Muscle of leg (tissue), 11 donors: ENCODE results near the gene ERI3. TPM values are rescaled to one million over a fixed set of nuclear protein-coding genes. Genes with fewer than 3 reads are reported as not detected.
A peak's percentile ranks its signal among the peaks of the same experiment; 100 is the strongest.

Experiments used
- DNase-seq: peaks from one replicate; pipeline ENCODE4 v3.0.0; 2013
- H3K27ac ChIP-seq: one replicate; pipeline ENCODE4 v1.5.1; 2013; ENCODE audit warnings: mild to moderate bottlenecking, low read length, control low read depth
- H3K27me3 ChIP-seq: one replicate; pipeline ENCODE4 v1.6.1; 2013; ENCODE audit warnings: low read length; ENCODE audit not compliant: control insufficient read depth, insufficient read depth
- H3K36me3 ChIP-seq: one replicate; pipeline ENCODE4 v1.6.1; 2013; ENCODE audit warnings: low read length; ENCODE audit not compliant: control insufficient read depth, insufficient read depth
- H3K4me1 ChIP-seq: one replicate; pipeline ENCODE4 v1.6.1; 2013; ENCODE audit warnings: low read length; ENCODE audit not compliant: control insufficient read depth, insufficient read depth
- H3K4me3 ChIP-seq: one replicate; pipeline ENCODE4 v1.5.1; 2013; ENCODE audit warnings: low read length, control low read depth
- H3K9me3 ChIP-seq: replicated peaks from 2 replicates; pipeline ENCODE4 v1.6.1; 2013; ENCODE audit warnings: low read depth, low read length; ENCODE audit not compliant: control insufficient read depth
- WGBS: methylation state at CpG from one replicate; pipeline ENCODE4 v1.1.5; 2013; ENCODE audit warnings: missing lambda C conversion rate; ENCODE audit not compliant: insufficient coverage; 5-methylcytosine and 5-hydroxymethylcytosine counted together
- polyA plus RNA-seq, 8 donors: library from polyadenylated mRNA; unstranded; fragments of 120-200 nt; gene quantifications; one replicate each; pipeline versions ENCODE4 v1.2.1 to v1.2.3, GENCODE V29; 2013; ENCODE audit warnings: inconsistent platforms in 1 of 8, low replicate concordance in 1 of 8; ENCODE audit not compliant: insufficient read length in 8 of 8, insufficient read depth in 1 of 8
- total RNA-seq: library from RNA; stranded (reverse); fragments of 120-200 nt; gene quantifications from one replicate; pipeline ENCODE4 v1.2.4, GENCODE V29; 2013

Gene ERI3
- total and polyA plus RNA-seq, 9 donors: 46.7 to 57.2 (median 52.1) TPM

DNA sequence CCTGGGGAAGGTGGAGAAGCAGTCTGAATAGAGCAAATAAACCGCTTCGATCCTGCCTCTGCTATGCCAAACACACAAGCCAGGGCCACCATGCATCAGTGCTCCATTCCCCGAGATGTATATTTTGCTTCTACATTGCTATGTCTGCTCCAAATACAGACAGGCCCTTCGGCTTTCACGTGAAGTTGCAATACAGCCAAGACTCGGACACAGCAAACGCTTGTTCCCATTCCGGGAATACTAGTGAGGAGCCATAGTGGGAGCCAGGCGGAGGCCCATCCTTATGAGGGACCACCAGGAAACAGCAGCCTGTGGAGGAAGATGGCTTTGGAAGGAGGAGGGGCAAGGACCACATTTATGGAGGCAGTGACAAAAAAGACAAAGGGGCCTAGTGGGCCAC lies 22.6 kb downstream of the ERI3 start:
- Histone ChIP-seq H3K36me3 (peaks cover 50% of the 10 kb centered on the region), H3K27ac (no peak overlapping the region), H3K27me3 (no peaks in the 10 kb centered on the region), H3K4me1 (peaks cover 10% of the 10 kb centered on the region), H3K4me3 (no peak overlapping the region), H3K9me3 (no peaks in the 10 kb centered on the region)
- no peak for DNase-seq
- WGBS: 85% methylated on average over 7 of the region's 9 CpGs

DNA sequence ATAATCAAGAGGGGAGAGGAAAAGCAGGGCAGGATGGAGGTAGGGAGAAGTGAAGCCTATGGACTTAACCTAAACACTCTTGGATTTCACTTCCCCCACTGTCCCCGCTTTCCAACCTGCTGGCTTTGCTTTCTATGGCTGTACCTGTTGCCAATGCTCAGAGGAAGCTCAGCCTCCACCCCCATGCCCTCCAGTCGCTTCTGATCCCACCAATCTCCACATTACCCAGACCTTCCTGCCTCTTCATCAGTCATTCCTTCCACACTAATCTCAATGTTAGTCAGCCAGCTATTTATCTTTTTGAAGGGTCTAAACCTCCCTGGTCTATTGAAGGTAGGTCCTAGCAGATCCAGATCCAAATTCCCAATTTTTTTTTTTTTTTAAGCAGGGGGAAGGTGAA lies 24.1 kb downstream of the ERI3 start:
- Histone ChIP-seq H3K9me3 (no peaks in the 10 kb centered on the region), H3K27me3 (no peaks in the 10 kb centered on the region), H3K36me3 (peaks cover 35% of the 10 kb centered on the region), H3K27ac (no peak overlapping the region), H3K4me1 (peaks cover 11% of the 10 kb centered on the region), H3K4me3 (no peak overlapping the region)
- no peak for DNase-seq
- WGBS: 91% methylated on average over 2 of the region's 2 CpGs

DNA sequence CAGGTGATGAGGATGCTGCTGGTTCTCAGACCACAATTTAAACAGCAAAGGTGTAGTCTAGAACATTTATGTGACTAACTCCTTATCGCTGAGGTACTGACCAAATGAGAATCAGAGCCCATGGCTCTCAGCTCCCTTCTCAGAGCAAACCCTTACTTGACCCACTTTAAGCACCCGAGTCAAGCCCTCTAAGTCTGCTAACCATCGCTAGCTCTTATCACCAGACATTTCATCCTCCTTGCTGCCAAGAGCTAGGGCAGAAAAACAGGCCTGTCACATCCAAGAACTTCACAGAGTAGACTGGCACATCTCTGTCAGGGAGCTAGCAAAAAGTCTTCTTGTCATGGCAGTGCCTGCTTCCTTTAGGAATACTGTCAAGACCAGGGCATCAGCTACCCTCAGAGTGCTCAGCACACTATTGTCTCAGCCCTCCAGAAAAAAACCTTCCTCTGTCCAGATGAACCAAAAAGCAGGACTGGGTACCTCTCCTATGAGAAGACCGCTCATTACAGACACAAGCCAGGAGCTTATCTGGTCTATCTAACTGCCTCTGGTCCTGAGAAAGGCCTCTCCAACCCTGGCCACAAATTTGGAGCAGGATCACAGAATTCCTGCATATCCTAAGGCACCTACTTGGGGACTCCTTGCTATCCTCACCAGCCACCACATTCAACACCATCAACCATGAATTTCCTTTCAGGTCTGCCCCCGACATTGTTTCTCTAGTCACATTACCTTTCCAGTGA lies 26.2 kb downstream of the ERI3 start:
- Histone ChIP-seq H3K4me3 (no peak overlapping the region), H3K9me3 (no peaks in the 10 kb centered on the region)
- no peak for DNase-seq

DNA sequence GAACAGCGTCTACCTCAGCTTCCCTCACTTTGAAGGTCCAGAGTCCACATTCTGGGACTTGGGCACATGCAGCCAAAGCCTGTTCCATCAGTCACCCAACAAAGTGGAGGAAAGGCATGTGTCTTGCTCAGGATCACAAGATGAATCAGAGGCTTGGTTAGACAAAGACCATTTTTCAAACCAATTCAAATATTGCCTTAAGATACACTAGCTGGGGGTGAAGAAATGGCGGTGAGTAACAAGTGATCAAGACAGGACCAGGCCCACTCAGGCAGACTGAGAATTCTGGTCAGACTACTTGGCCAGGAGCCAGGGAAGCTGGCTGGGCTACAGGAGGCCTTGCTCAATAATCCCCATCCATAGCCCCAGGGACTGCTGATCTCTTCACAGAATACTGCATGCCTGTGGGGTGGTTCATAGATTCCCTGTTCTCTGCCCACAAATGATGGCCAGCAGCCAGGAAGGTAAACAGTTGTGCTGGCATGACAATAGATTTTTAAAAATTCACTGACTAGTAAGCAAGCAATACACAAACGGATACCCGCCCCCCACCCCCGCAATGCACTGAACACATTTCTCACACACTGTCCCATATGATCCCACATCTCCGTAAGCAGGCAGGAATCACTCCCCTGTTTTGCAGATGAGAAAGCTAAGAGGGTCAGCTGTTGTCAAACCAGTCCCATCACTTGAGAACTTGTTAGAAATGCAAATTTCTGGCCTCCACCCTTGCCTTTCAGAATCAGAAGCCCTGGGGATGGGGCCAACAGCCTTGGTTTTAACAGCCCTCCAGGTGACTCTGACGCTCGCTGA lies 27.2 kb downstream of the ERI3 start:
- WGBS: 80% methylated on average over 1 of the region's 8 CpGs
- no peaks in the 10 kb centered on the region for H3K27me3 ChIP-seq

More for the DNA sequence above, 26.2 kb downstream of the ERI3 start:
- Histone ChIP-seq H3K27me3 (no peaks in the 10 kb centered on the region), H3K36me3 (peaks cover 27% of the 10 kb centered on the region), H3K4me1 (peaks cover 11% of the 10 kb centered on the region), H3K27ac (no peak overlapping the region)
- WGBS: 79% methylated on average over 4 of the region's 5 CpGs

DNA sequence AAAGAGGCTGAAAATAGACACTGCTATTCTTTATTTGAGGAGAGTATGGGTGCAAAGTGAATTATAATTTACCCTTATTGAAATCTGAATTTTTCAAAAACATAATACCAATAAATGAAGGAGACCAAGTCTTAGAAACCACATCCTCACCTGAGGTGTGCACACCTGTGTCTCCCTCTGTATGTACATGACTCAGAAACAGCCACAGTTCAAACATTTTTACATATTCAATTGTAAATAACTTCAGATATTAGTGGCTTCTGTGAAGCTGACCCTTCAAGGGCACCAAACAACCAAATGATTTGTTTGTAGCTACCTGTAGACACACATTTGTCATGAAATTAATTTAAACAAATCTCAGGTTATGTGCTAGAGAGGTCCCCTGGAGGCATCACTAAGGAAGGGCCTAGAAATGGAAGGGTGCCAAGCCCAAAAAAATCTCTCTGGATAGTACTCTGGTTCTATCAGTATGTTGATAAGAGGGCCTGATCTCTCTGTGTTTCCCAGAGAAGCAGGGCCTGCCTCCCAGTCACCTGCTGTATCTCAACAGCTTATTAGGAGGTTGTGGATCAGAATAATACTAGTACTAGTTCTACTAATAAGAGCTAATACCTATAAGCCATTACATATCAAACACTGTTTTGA lies 28.1 kb downstream of the ERI3 start:
- Histone ChIP-seq H3K4me1 (peaks cover 11% of the 10 kb centered on the region), H3K27me3 (no peaks in the 10 kb centered on the region), H3K36me3 (peaks cover 26% of the 10 kb centered on the region), H3K27ac (no peak overlapping the region), H3K4me3 (no peak overlapping the region), H3K9me3 (no peaks in the 10 kb centered on the region)
- DNase-seq: no peak

More for the DNA sequence above, 27.2 kb downstream of the ERI3 start:
- H3K27ac ChIP-seq: no peak overlapping the region
- H3K4me1 ChIP-seq: peaks cover 11% of the 10 kb centered on the region
- H3K36me3 ChIP-seq: peaks cover 29% of the 10 kb centered on the region
- H3K9me3 ChIP-seq: no peaks in the 10 kb centered on the region
- H3K4me3 ChIP-seq: no peak overlapping the region
- DNase-seq: peak; percentile 56

DNA sequence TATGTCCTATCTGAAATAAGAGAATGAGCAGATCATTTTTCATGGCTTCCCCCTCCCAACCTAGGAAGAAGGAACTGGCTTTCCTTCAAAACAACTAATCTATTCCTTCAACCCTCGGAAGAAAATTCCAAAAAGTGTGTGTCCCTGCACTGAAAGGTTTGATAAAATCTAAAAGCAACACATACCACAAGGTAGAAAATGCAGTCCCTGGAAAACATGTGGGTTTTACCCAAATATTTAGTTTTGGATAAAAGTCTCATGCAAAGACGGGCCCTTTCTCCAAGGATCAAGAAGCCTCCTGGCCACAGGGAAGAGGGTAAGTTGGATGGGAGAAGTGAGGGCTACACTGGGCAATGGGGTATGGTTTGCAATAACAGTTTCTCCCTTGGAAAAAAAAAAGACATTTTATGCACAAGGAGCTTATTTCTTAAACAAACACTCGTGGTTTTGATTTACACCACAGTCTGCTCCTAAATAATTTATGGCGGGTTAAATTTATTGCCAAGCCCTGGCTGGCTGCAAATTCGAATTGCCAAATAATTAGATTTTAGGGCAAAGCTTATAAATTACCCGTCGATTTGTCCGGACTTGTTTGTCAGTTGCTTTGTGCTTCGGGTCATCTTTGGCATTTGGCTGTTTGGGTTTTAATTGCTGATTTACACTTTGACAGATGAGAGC lies 28.9 kb downstream of the ERI3 start:
- H3K27me3 ChIP-seq: no peaks in the 10 kb centered on the region
- peaks cover 11% of the 10 kb centered on the region for H3K4me1 ChIP-seq

DNA sequence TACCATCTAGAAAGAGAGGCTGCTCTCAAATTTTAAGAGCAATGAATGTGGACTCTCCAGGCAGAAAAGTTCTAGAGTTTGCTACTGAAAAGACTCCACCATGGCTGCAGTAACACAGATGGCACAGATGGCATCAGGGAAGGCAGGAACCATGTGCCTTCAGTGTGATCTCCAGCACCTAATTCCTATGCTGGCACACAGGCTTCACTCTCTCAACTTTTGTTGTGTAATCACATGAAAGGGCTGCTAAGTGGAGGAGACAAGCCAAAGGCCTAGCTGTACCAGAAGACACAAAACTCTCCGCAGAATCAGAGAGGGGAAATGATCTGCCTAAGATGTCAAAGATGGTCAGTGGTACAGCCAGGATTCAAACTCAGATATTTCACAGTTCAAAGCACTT lies 31.1 kb downstream of the ERI3 start:
- no peak overlapping the region for H3K27ac ChIP-seq
- H3K4me1 ChIP-seq: peaks cover 11% of the 10 kb centered on the region
- no peak overlapping the region for H3K4me3 ChIP-seq
- peaks cover 31% of the 10 kb centered on the region for H3K36me3 ChIP-seq
- H3K9me3 ChIP-seq: no peaks in the 10 kb centered on the region
- H3K27me3 ChIP-seq: no peaks in the 10 kb centered on the region
- no peak for DNase-seq
- WGBS: 100% methylated on average over 1 of the region's 1 CpG

More for the DNA sequence above, 28.9 kb downstream of the ERI3 start:
- no peak for DNase-seq
- H3K36me3 ChIP-seq: peaks cover 21% of the 10 kb centered on the region
- no peak overlapping the region for H3K27ac ChIP-seq
- no peak overlapping the region for H3K4me3 ChIP-seq
- no peaks in the 10 kb centered on the region for H3K9me3 ChIP-seq
- 89% methylated on average over 1 of the region's 9 CpGs for WGBS

DNA sequence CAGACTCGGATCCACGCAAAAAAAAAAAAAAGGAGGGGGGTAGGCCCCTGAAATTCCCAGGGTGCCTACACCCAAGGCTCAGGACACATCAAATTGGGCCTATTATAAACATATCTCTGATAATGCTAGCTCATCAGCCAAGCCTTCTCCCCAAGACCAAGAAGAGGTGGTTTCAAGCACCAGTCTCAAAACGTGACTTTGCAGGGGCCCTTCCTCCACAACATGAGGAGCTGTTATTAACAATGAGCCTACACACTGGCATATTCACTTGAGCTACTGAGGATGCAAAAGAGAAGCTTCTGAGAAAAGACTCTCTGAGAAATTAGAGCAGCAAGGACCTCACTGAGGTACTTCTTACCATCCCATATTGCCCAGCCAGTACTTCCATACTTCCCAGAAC lies 32.7 kb downstream of the ERI3 start:
- no CpG with 5 or more reads among the region's 3 CpGs for WGBS
- Histone ChIP-seq H3K36me3 (peaks cover 46% of the 10 kb centered on the region), H3K27ac (no peak overlapping the region), H3K4me1 (no peaks in the 10 kb centered on the region), H3K27me3 (no peaks in the 10 kb centered on the region), H3K4me3 (no peak overlapping the region), H3K9me3 (no peaks in the 10 kb centered on the region)
- DNase-seq: no peak

DNA sequence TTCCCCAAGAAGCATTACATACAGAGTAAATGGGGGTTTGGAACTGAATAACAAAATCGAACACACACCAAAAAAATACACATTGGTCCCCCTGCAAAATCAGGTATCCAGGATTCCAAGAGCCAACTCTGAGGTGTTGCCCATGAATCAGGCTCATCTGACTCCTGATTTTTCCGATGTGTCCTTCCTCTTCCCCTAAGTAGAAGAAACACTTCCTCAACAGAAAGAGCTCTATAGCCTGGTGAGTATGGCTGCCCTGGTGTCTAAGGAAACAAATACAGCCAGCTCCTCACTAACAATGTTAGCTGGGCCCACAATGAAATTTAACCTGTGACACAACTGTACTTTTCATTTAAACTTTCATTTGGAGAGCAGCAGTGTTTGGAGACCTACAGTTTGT lies 33.6 kb downstream of the ERI3 start:
- DNase-seq: no peak
- H3K9me3 ChIP-seq: no peaks in the 10 kb centered on the region
- H3K4me1 ChIP-seq: no peaks in the 10 kb centered on the region
- peaks cover 54% of the 10 kb centered on the region for H3K36me3 ChIP-seq
- H3K4me3 ChIP-seq: no peak overlapping the region
- 100% methylated on average over 1 of the region's 2 CpGs for WGBS
- H3K27me3 ChIP-seq: no peaks in the 10 kb centered on the region
- no peak overlapping the region for H3K27ac ChIP-seq
